Measurements from ENCODE around the gene STXBP1. TPM values are rescaled to one million over a fixed set of nuclear protein-coding genes. Genes with fewer than 3 reads are reported as not detected.

The STXBP1 gene
- total and polyA plus RNA-seq, 2 of the 8 experiments (the other 6 are each of a cell fraction or from before 2014, with no cell fraction given): 11.5 to 60.9 TPM

- Histone ChIP-seq H3K79me2 (ENCODE audit: control insufficient read depth in 1 of 2, insufficient read depth in 2 of 2, low read length in 2 of 2) (0 out of 4 replicates have a peak, but pooled peaks cover 0 to 3% of the 10 kb centered on the region in 2 experiments), H2AFZ (ENCODE audit: low read length) (no peak overlapping the region), H3K4me3 (ENCODE audit: extremely low read depth in 1 of 4, insufficient read depth in 2 of 4, low read depth in 3 of 4, low read length in 4 of 4) (no peak overlapping the region), H4K5ac (ENCODE audit: insufficient read length, low read depth, low read length) (no peak overlapping the region), H4K8ac (ENCODE audit: extremely low read depth, insufficient read depth, low read length) (no peak overlapping the region), H3K23ac (ENCODE audit: insufficient read length) (no peak overlapping the region), H2AK5ac (ENCODE audit: low read depth, low read length) (0 out of 2 replicates have a peak overlapping the region, but pooled peaks have one; percentile 59), H3K9ac (replicated peaks in 1 of 4; ENCODE audit: extremely low read depth in 1 of 4, low read depth in 3 of 4, low read length in 3 of 4) (no peak overlapping the region), H3K56ac (replicated peaks; ENCODE audit: insufficient read length, low read depth, low read length) (peak overlapping the region; percentile 34), H2BK15ac (ENCODE audit: low read length) (no peak overlapping the region), H4K91ac (replicated peaks; ENCODE audit: insufficient read length, low read length) (no peak overlapping the region), H3K14ac (ENCODE audit: insufficient read length) (no peak overlapping the region), H2BK5ac (ENCODE audit: low read depth, low read length) (no peak overlapping the region), H3K4me2 (ENCODE audit: insufficient read depth in 1 of 2, low read depth in 2 of 2, low read length in 2 of 2) (no peak overlapping the region), H3K23me2 (ENCODE audit: low read depth, low read length) (peaks cover 2% of the 10 kb centered on the region; the same call in 1 of the 2 replicates), H3K27ac (ENCODE audit: low read depth, low read length) (no peak overlapping the region), H3K36me3 (ENCODE audit: control insufficient read depth in 2 of 4, insufficient read depth in 4 of 4, low read length in 3 of 4) (0 out of 8 replicates have a peak, but pooled peaks cover 0 to 4% (median 0%) of the 10 kb centered on the region in 4 experiments), H2BK12ac (ENCODE audit: low read depth, low read length) (no peak overlapping the region), H4K20me1 (replicated peaks in 1 of 2; ENCODE audit: control insufficient read depth in 1 of 2, insufficient read depth in 2 of 2, low read length in 2 of 2) (no peaks in the 10 kb centered on the region), H3K4ac (replicated peaks; ENCODE audit: insufficient read length, low read depth, low read length) (no peak overlapping the region), H3K27me3 (replicated peaks in 1 of 4; ENCODE audit: control insufficient read depth in 3 of 4, extremely low read depth in 1 of 4, insufficient read depth in 3 of 4, low read length in 3 of 4) (no peaks in the 10 kb centered on the region), H2BK20ac (ENCODE audit: low read length) (no peak overlapping the region), H3K18ac (ENCODE audit: extremely low read depth, low read length) (no peak overlapping the region), H3K79me1 (ENCODE audit: low read depth, low read length) (no peaks in the 10 kb centered on the region; the same call in 1 of the 2 replicates), H3K4me1 (replicated peaks in 1 of 4; ENCODE audit: control insufficient read depth in 3 of 4, insufficient read depth in 4 of 4, low read length in 3 of 4) (peaks cover 0 to 25% (median 9%) of the 10 kb centered on the region in 4 experiments; a peak in 4 of 7 replicates), H3K9me3 (ENCODE audit: insufficient read depth in 2 of 2, low read depth in 1 of 2, low read length in 1 of 2) (no peaks in the 10 kb centered on the region), H2BK120ac (replicated peaks; ENCODE audit: low read depth, low read length) (no peak overlapping the region)
- DNase-seq (ENCODE audit: low read depth in 1 of 2, low spot score in 2 of 2): no peak
- no peak for FAIRE-seq
- CTCF ChIA-PET (ENCODE audit: partially characterized antibody): interaction anchor here (0.6 to 1.2 kb wide), 6 partner anchors 15 to 561 kb away, joined by 3 to 4 read pairs (median 4); no protein-coding TSS in a partner anchor
- 98% methylated on average over 3 of the region's 3 CpGs; no CpG with 5 or more reads in 1 of the 2 experiments for WGBS, 2 experiments (ENCODE audit: extremely low coverage in 1 of 2, insufficient coverage in 1 of 2, insufficient read length in 1 of 2, insufficient replicate concordance in 2 of 2, low coverage in 1 of 2, low lambda C conversion rate in 2 of 2, missing lambda C conversion rate in 1 of 2)
- TF ChIP-seq TAF1 (IDR thresholded peaks at IDR 0.05; ENCODE audit: low read depth, low read length): no peak
- POLR2A ChIA-PET (ENCODE audit: partially characterized antibody): interaction anchor here (0.7 to 1.3 kb wide), 3 partner anchors 11 to 43 kb away, joined by 3 to 5 read pairs (median 3); no protein-coding TSS in a partner anchor
Measured at GRCh38 chr9:127650518-127650917, 38.4 kb downstream of the STXBP1 start.
